Type B pancreatic cell (in vitro differentiated cells): ENCODE results near the gene HOXA4. TPM values are rescaled to one million over a fixed set of nuclear protein-coding genes. Genes with fewer than 3 reads are reported as not detected.

Source experiments
- DNase-seq: peaks from one replicate; pipeline ENCODE4 v3.0.0; 2021; ENCODE audit warnings: mixed read lengths; ENCODE audit not compliant: unreplicated experiment; ENCODE audit errors: extremely low spot score
- H3K27ac Mint-ChIP-seq: 2 replicates; pipeline ENCODE4 v1.8.0; 2021; ENCODE audit warnings: mild to moderate bottlenecking, mixed read lengths
- H3K27me3 Mint-ChIP-seq: 2 replicates; pipeline ENCODE4 v1.8.0; 2021; ENCODE audit warnings: mixed read lengths
- H3K36me3 Mint-ChIP-seq: 2 replicates; pipeline ENCODE4 v1.8.0; 2021; ENCODE audit warnings: mixed read lengths
- H3K4me1 Mint-ChIP-seq: one replicate; pipeline ENCODE4 v1.8.0; 2021; ENCODE audit warnings: mixed read lengths; ENCODE audit not compliant: unreplicated experiment
- H3K4me3 Mint-ChIP-seq: 2 replicates; pipeline ENCODE4 v1.8.0; 2021; ENCODE audit warnings: mild to moderate bottlenecking, mixed read lengths
- H3K9me3 Mint-ChIP-seq: 2 replicates; pipeline ENCODE4 v1.8.0; 2021; ENCODE audit warnings: mixed read lengths
- total RNA-seq: library from RNA; stranded (reverse); gene quantifications from 2 replicates; pipeline ENCODE4 v1.2.1, GENCODE V29; 2021; ENCODE audit warnings: low replicate concordance
- TF ChIP-seq, protein P1 (sequence below): fragments of 200-600 bp; sonication (generic); conservative IDR thresholded peaks from 2 replicates; pipeline ENCODE4 v1.5.0; 2021; ENCODE audit warnings: antibody characterized with exemption, mild to moderate bottlenecking

HOXA4 gene
- total RNA-seq, 1 donor from 2014 or later = 28.5 TPM

DNA sequence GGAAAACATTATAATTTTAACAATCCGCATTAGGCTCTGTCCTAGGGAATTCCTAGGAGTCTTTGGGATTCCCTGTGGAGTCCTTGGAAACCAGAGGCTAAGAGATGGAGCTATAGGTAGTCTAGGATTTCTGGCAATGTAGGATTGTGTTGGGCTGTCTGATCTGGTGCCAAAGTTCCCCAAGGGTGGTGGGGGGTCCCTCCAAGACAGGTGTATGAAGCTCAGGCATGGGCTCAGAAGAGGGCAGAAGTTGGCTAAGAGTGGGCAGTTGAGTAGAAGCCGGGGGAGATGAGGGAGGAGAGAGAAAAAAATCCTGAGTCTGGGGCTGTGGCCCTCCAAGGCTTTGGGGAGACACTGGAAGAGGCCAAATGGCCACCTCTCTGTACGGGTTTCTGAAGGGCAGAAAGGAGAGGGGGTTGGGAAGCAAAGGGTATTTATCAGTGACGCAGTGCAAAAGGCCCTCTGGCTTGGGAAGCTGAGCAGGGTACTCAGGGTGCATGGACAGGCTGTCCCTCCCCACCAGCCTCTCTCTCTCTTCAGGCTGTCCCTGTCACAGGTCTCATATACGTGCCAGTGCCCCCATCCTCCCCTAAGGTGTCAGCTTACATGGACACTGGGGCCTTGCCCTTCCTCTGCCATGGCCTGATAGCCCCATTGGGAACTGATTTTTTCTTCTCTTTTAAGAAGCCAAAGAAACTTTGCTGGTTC, 16.1 kb upstream of the HOXA4 start:
- Mint-ChIP-seq H3K9me3 (no peaks in the 10 kb centered on the region), H3K36me3 (peaks cover 22% of the 10 kb centered on the region), H3K27ac (peak overlapping the region; percentile 77), H3K4me3 (peak overlapping the region; percentile 99), H3K4me1 (peaks cover 33% of the 10 kb centered on the region), H3K27me3 (peaks cover 75% of the 10 kb centered on the region)
- no peak for DNase-seq
- TF ChIP-seq, protein P1, sequence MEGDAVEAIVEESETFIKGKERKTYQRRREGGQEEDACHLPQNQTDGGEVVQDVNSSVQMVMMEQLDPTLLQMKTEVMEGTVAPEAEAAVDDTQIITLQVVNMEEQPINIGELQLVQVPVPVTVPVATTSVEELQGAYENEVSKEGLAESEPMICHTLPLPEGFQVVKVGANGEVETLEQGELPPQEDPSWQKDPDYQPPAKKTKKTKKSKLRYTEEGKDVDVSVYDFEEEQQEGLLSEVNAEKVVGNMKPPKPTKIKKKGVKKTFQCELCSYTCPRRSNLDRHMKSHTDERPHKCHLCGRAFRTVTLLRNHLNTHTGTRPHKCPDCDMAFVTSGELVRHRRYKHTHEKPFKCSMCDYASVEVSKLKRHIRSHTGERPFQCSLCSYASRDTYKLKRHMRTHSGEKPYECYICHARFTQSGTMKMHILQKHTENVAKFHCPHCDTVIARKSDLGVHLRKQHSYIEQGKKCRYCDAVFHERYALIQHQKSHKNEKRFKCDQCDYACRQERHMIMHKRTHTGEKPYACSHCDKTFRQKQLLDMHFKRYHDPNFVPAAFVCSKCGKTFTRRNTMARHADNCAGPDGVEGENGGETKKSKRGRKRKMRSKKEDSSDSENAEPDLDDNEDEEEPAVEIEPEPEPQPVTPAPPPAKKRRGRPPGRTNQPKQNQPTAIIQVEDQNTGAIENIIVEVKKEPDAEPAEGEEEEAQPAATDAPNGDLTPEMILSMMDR = no peak

DNA sequence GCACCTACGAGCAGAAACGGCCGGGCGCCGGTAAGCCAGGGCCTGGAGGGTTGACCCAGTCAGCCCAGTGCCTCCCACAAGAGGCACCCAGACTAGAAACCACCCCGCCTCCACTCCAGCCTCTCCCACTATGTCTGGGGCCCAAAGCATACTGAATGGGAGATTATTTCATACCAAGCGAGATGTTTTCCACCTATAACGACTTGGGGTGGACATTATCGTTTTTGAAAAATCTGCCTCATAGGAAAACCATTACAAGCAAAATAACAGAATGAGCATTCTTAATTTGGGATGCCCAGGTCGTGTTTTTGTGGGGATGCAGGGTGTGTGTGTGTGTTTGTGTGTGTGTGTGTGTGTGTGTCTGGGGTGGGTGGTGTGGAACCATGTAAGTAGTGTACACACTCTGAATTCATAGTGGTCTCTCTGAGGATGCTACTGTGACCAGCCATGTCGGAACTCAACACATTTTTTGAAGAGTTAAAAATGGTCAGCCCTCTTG, 15.4 kb upstream of the HOXA4 start:
- no peaks in the 10 kb centered on the region for H3K9me3 Mint-ChIP-seq
- no peak for DNase-seq
- H3K4me3 Mint-ChIP-seq = peak overlapping the region; percentile 99
- TF ChIP-seq, protein P1 = no peak
- H3K4me1 Mint-ChIP-seq = peaks cover 30% of the 10 kb centered on the region
- peak overlapping the region; percentile 77 for H3K27ac Mint-ChIP-seq
- peaks cover 29% of the 10 kb centered on the region for H3K36me3 Mint-ChIP-seq
- H3K27me3 Mint-ChIP-seq = peaks cover 74% of the 10 kb centered on the region

- H3K27ac Mint-ChIP-seq = peak overlapping the region; percentile 77
- H3K4me3 Mint-ChIP-seq = peak overlapping the region; percentile 99
- peaks cover 74% of the 10 kb centered on the region for H3K27me3 Mint-ChIP-seq
- H3K4me1 Mint-ChIP-seq = peaks cover 23% of the 10 kb centered on the region
- DNase-seq = peak; percentile 68
- TF ChIP-seq, protein P1 = no peak
- H3K9me3 Mint-ChIP-seq = no peaks in the 10 kb centered on the region
- peaks cover 35% of the 10 kb centered on the region for H3K36me3 Mint-ChIP-seq
Observed at GRCh38 chr7:27145165-27145913, 14.8 kb upstream of the HOXA4 start.

DNA sequence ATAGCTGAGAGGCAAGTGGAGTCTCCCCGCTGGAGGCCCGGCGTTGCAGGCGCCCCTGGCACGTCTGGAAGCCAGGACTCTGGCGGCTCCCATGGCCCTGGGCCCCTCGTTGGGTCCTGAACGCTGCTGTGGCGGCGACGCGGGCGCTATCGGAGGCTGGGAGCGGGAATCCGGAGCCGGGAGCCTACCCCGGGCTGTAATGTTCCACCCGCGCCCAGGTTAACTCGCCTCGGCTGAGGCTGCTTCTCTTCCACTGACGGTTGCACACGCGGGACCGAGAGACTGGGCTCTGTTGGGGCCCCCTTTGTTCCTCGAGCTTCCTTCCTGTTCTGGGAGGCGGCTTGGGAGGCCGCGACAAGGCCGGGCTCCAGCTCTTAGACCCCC, 14.2 kb upstream of the HOXA4 start:
- TF ChIP-seq, protein P1 = no peak
- Mint-ChIP-seq H3K4me3 (peak overlapping the region; percentile 99), H3K27me3 (peaks cover 74% of the 10 kb centered on the region), H3K9me3 (no peaks in the 10 kb centered on the region), H3K4me1 (peaks cover 23% of the 10 kb centered on the region), H3K27ac (peak overlapping the region; percentile 99), H3K36me3 (peaks cover 37% of the 10 kb centered on the region)
- peak; percentile 73 for DNase-seq

- peak overlapping the region; percentile 99 for H3K4me3 Mint-ChIP-seq
Observed at GRCh38 chr7:27143950-27144780, 13.6 kb upstream of the HOXA4 start.

More at GRCh38 chr7:27143950-27144780, 13.6 kb upstream of the HOXA4 start:
- Mint-ChIP-seq H3K4me1 (peaks cover 23% of the 10 kb centered on the region), H3K9me3 (no peaks in the 10 kb centered on the region), H3K27ac (peak overlapping the region; percentile 99), H3K36me3 (peaks cover 37% of the 10 kb centered on the region), H3K27me3 (peaks cover 73% of the 10 kb centered on the region)
- TF ChIP-seq, protein P1 = peak; percentile 3
- DNase-seq = peak; percentile 69
